AG10803 (cell line): ENCODE results near the gene CNGA4.

Experiments
- DNase-seq: peaks from one replicate; pipeline ENCODE4 v3.0.0; 2010; ENCODE audit warnings: low read depth
- H3K4me3 ChIP-seq: 2 replicates; pipeline ENCODE4 v1.5.1; 2011; ENCODE audit warnings: mild to moderate bottlenecking, low read length, control low read depth
- TF ChIP-seq, protein P1 (sequence below): conservative IDR thresholded peaks from 2 replicates; pipeline ENCODE4 v1.5.1; 2011; ENCODE audit warnings: mild to moderate bottlenecking, low read length, control low read depth, inconsistent platforms

CNGA4 gene, protein sequence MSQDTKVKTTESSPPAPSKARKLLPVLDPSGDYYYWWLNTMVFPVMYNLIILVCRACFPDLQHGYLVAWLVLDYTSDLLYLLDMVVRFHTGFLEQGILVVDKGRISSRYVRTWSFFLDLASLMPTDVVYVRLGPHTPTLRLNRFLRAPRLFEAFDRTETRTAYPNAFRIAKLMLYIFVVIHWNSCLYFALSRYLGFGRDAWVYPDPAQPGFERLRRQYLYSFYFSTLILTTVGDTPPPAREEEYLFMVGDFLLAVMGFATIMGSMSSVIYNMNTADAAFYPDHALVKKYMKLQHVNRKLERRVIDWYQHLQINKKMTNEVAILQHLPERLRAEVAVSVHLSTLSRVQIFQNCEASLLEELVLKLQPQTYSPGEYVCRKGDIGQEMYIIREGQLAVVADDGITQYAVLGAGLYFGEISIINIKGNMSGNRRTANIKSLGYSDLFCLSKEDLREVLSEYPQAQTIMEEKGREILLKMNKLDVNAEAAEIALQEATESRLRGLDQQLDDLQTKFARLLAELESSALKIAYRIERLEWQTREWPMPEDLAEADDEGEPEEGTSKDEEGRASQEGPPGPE

GRCh38 chr11:6238902-6239301 lies at the start of gene CNGA4:
Gene CNGA4 (plus strand): TSS chr11:6239089. CDS start chr11:6239207, 118 bp downstream.
- H3K4me3 ChIP-seq, result no peak within 1 kb of the TSS
- DNase-seq, result no peak
- TF ChIP-seq, protein P1, sequence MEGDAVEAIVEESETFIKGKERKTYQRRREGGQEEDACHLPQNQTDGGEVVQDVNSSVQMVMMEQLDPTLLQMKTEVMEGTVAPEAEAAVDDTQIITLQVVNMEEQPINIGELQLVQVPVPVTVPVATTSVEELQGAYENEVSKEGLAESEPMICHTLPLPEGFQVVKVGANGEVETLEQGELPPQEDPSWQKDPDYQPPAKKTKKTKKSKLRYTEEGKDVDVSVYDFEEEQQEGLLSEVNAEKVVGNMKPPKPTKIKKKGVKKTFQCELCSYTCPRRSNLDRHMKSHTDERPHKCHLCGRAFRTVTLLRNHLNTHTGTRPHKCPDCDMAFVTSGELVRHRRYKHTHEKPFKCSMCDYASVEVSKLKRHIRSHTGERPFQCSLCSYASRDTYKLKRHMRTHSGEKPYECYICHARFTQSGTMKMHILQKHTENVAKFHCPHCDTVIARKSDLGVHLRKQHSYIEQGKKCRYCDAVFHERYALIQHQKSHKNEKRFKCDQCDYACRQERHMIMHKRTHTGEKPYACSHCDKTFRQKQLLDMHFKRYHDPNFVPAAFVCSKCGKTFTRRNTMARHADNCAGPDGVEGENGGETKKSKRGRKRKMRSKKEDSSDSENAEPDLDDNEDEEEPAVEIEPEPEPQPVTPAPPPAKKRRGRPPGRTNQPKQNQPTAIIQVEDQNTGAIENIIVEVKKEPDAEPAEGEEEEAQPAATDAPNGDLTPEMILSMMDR, result no peak

DNA sequence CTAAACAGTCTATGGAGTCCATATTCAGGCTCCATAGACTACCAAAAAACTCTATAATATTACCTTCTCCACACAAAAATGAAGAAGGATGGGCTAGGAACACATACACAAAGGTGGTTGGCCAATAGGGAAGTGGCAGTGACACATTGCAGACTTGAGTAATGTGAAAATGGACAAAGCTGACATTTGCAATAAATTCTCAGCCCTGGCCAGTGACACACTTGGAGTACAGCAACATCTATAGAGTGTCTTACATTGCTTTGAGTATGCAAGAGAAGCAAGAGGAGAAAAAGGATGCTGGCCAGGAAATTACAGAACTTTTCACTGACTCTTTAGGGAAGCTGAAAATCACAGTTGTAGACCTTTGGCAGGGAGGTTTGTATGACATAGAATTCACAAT lies 47.1 kb upstream of the CNGA4 start:
- no peak overlapping the region for H3K4me3 ChIP-seq
- DNase-seq, result no peak
- TF ChIP-seq, protein P1, result no peak

DNA sequence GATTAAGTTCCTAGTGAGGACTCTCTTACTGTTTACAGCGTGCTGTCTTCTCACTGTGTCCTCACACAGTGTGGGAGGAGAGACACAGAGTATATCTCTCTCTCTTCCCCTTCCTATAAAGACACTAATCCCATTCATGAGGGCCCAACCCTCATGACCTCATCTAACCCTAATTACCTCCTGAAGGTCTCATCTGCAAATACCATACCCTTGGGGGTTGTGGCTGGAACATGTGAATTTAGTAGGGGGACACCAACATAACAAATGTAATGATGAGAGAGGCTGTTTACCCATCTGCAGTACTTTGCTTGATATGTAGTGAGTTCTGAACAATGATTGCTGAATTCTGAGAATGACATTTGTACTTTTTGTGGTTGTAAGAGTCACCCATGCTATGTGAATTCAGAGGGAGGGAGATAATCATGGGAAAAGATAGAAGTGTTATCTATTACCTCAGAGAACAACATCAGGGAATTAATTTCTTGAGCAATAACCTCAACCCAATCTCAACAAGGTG lies 44.8 kb upstream of the CNGA4 start:
- H3K4me3 ChIP-seq, result no peak overlapping the region
- no peak for DNase-seq
- TF ChIP-seq, protein P1, result no peak

- no peak for DNase-seq
- TF ChIP-seq, protein P1, result no peak
- H3K4me3 ChIP-seq, result no peak overlapping the region
Observed at GRCh38 chr11:6196396-6196795, 42.5 kb upstream of the CNGA4 start.

DNA sequence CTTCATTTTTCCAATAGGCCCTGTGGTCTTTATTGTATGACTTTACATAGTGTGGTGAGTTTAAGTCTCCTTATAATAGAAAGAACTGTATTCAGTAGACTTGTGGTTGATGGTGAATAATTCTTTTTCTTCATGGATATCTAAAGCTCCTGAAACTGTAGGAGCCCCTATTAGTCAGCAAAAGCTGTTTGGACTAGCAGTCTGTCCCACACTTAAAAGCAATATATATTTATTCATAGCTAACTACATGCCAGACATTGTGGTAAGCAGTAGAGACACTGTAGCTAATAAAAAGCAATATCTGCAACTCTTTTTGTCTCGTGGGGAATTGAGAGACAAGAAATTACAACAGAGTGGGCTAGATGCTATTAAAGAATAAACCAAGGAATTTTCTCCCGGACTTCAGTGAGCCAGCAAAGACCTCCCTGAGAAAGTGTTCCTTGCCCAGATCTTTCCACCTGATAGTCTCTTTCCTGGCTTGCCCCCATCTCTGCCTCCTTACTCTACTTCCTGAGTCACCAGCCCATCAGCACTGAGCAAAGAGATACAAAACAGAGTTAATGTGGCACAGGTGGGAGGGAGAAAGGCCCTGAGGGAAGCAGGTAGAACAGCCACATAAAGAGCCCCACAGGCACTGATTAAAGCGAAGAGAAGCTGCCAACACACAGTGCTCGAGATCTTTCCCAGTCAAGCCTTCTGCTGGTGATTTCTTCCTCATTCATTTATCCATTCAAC lies 41.3 kb upstream of the CNGA4 start:
- no peak for DNase-seq
- TF ChIP-seq, protein P1, result no peak
- H3K4me3 ChIP-seq, result no peak overlapping the region

DNA sequence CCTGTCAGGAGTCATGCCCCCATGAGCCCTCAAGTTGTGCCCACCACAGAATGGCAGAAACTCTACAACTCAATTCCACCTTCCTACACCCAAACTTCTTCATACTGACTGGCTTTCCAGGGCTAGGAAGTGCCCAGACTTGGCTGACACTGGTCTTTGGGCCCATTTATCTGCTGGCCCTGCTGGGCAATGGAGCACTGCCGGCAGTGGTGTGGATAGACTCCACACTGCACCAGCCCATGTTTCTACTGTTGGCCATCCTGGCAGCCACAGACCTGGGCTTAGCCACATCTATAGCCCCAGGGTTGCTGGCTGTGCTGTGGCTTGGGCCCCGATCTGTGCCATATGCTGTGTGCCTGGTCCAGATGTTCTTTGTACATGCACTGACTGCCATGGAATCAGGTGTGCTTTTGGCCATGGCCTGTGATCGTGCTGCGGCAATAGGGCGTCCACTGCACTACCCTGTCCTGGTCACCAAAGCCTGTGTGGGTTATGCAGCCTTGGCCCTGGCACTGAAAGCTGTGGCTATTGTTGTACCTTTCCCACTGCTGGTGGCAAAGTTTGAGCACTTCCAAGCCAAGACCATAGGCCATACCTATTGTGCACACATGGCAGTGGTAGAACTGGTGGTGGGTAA lies 39.6 kb upstream of the CNGA4 start, which contains the start of gene OR52W1:
Gene OR52W1 (plus strand): TSS at position 51 of the 637 bp plus-strand sequence. CDS start 0 bp downstream, at position 51.
- no peak within 1 kb of the TSS for H3K4me3 ChIP-seq
- TF ChIP-seq, protein P1, result no peak
- no peak for DNase-seq
